Measurements from ENCODE around the gene MGME1. TPM values are rescaled to one million over a fixed set of nuclear protein-coding genes. Genes with fewer than 3 reads are reported as not detected.

MGME1 gene
- polyA plus RNA-seq, 4 donors, result 10.5 to 41.5 (median 14.0) TPM

DNA sequence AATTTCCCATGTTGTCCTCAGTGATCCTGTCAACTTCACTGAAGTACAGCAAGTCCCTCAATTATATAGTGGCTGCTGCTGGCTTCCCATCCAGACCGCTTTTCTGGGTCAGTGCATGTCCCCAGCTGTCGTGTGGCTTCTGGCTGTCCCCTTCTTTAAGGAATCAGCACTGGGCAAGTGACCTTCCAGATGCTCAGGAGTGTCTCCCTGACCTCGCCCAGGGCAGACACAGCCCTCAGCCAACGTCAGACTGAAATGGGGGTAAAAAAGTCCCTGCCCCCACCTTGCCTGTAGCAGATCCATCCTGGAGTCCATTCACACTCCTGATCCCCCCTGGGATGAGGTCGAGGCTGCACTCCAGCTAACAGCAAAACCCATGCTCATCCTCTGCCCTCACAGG lies 65.2 kb downstream of the MGME1 start:
- Histone ChIP-seq H3K4me1 (ENCODE audit: control insufficient read depth in 3 of 3, insufficient read depth in 2 of 3, low read depth in 1 of 3, low read length in 2 of 3) (peaks cover 0 to 36% (median 3%) of the 10 kb centered on the region in 3 donors), H3K9me3 (ENCODE audit: control insufficient read depth in 2 of 2, insufficient read depth in 1 of 2, low read depth in 1 of 2, low read length in 1 of 2) (no peaks in the 10 kb centered on the region), H3K36me3 (ENCODE audit: control insufficient read depth in 3 of 3, insufficient read depth in 2 of 3, low read depth in 1 of 3, low read length in 3 of 3) (peaks cover 0 to 17% (median 2%) of the 10 kb centered on the region in 3 donors), H3K27me3 (ENCODE audit: control insufficient read depth in 3 of 3, insufficient read depth in 3 of 3, low read length in 3 of 3) (no peaks in the 10 kb centered on the region), H3K4me3 (ENCODE audit: low read depth in 1 of 3, low read length in 3 of 3) (no peak overlapping the region), H3K27ac (ENCODE audit: low read depth in 1 of 3, low read length in 2 of 3) (peak overlapping the region in 1 of 3 donors; percentile 88)
- FAIRE-seq (no peak), DNase-seq (no peak)
- 61 to 66% (median 64%) methylated on average over 5 of the region's 5 CpGs for WGBS, 3 donors

DNA sequence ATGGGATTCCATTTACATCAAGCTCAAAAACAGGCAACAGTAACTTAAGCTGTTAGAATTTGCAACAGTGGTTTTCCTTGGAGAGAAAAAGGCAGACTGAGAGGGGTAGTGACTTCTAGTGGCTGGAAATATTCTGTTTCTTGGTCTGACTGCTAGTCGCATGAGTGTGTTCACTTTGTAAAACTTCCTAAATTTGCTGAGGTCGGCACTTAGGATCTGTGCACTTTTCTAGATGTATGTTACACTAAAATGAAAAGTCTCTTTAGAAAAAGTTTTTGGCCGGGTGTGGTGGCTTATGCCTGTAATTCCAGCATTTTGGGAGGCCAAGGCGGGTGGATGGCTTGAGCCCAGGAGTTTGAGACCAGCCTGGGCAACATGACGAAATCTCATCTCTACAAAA lies 70.2 kb downstream of the MGME1 start:
- H3K36me3 ChIP-seq (ENCODE audit: control insufficient read depth in 3 of 3, insufficient read depth in 2 of 3, low read depth in 1 of 3, low read length in 3 of 3), result peaks cover 0 to 36% (median 0%) of the 10 kb centered on the region in 3 donors
- DNase-seq (no peak), FAIRE-seq (no peak)
- H3K4me3 ChIP-seq (ENCODE audit: low read depth in 1 of 3, low read length in 3 of 3), result no peak overlapping the region
- no peaks in the 10 kb centered on the region for H3K27me3 ChIP-seq (ENCODE audit: control insufficient read depth in 3 of 3, insufficient read depth in 3 of 3, low read length in 3 of 3)
- H3K9me3 ChIP-seq (ENCODE audit: control insufficient read depth in 2 of 2, insufficient read depth in 1 of 2, low read depth in 1 of 2, low read length in 1 of 2), result peaks cover 0 to 12% of the 10 kb centered on the region in 2 donors
- 88 to 92% (median 91%) methylated on average over 5 of the region's 5 CpGs for WGBS, 3 donors
- peaks cover 0 to 7% (median 0%) of the 10 kb centered on the region in 3 donors for H3K4me1 ChIP-seq (ENCODE audit: control insufficient read depth in 3 of 3, insufficient read depth in 2 of 3, low read depth in 1 of 3, low read length in 2 of 3)
- H3K27ac ChIP-seq (ENCODE audit: low read depth in 1 of 3, low read length in 2 of 3), result no peak overlapping the region

Other genes starting within 250 kb of the MGME1 start
- 100 to 1,000 TPM in 1 of 4 donors, 10 to 100 TPM in 3; 67.8 to 295 (median 79.1) TPM for gene SNX5, start 224 bp upstream of the MGME1 start, polyA plus RNA-seq
- 10 to 100 TPM in 2 of 4 donors, 1 to 10 TPM in 2; 7.3 to 23.3 (median 10.5) TPM for gene OVOL2, start 88.9 kb downstream of the MGME1 start, polyA plus RNA-seq
- gene KAT14, start 168.8 kb downstream of the MGME1 start, polyA plus RNA-seq, result 10 to 100 TPM; 11.8 to 23.2 (median 14.7) TPM
- gene PET117, start 168.8 kb downstream of the MGME1 start, polyA plus RNA-seq, result 10 to 100 TPM; 17.4 to 28.9 (median 27.4) TPM

All from small intestine (tissue), 7 donors.